Measurements from ENCODE around the gene LDLRAP1.

LDLRAP1 gene

DNA sequence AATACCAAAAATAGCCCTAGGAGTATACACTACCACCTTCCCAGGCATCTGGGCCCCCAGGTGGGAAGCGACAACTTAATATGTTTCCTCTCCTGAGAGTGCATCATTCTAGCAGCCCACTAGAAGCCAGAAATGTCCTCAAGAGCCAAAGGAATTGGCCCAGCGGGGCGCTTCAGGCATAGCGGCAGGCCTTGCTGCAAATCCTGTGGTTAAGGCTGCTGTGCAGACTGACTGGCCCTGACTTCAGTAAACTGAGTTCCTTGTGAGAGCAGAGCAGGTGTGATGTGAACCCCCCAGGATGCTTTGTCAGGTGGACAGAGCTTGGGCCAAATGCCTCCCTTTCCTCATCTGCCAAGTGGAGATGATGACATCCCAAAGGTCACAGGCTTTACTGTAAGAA is 29.7 kb upstream of the LDLRAP1 start:
- H3K36me3 ChIP-seq (ENCODE audit: insufficient read depth, low read length) = no peaks in the 10 kb centered on the region
- H3K4me2 ChIP-seq (ENCODE audit: low read length) = no peak overlapping the region
- no peak overlapping the region for H3K4me3 ChIP-seq (ENCODE audit: low read depth, low read length, poor library complexity, severe bottlenecking)

DNA sequence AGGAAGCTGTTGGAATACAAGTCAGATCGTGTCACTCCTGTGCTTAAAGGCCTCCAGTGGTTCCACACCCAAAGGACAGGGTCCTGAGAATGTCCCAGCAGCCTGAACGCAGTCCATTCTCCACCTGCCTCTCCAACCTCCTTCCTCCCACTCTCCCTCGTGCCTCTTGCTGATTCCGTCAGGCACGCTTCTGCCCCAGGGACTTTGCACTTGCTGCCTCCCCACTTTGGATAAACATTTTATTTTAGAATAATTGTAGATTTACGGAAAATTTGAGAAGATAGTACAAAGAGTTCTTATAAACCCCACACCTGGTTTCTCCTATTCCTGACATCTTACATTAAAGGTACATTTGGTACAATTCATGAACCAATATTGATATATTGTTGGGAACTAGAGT is 28.4 kb upstream of the LDLRAP1 start:
- H3K4me3 ChIP-seq (ENCODE audit: low read depth, low read length, poor library complexity, severe bottlenecking) = no peak overlapping the region
- H3K4me1 ChIP-seq (ENCODE audit: insufficient read depth, low read length, severe bottlenecking) = no peaks in the 10 kb centered on the region
- no peaks in the 10 kb centered on the region for H3K79me2 ChIP-seq (ENCODE audit: insufficient read depth, low read length)
- H3K4me2 ChIP-seq (ENCODE audit: low read length) = no peak overlapping the region
- H2AFZ ChIP-seq (ENCODE audit: low read length) = no peak overlapping the region
- no peak overlapping the region for H3K9ac ChIP-seq (ENCODE audit: low read length)
- TF ChIP-seq, protein P1, sequence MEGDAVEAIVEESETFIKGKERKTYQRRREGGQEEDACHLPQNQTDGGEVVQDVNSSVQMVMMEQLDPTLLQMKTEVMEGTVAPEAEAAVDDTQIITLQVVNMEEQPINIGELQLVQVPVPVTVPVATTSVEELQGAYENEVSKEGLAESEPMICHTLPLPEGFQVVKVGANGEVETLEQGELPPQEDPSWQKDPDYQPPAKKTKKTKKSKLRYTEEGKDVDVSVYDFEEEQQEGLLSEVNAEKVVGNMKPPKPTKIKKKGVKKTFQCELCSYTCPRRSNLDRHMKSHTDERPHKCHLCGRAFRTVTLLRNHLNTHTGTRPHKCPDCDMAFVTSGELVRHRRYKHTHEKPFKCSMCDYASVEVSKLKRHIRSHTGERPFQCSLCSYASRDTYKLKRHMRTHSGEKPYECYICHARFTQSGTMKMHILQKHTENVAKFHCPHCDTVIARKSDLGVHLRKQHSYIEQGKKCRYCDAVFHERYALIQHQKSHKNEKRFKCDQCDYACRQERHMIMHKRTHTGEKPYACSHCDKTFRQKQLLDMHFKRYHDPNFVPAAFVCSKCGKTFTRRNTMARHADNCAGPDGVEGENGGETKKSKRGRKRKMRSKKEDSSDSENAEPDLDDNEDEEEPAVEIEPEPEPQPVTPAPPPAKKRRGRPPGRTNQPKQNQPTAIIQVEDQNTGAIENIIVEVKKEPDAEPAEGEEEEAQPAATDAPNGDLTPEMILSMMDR (IDR thresholded peaks at IDR 0.05; ENCODE audit: low read length) = no peak
- no peak for TF ChIP-seq EZH2 (IDR thresholded peaks at IDR 0.05; ENCODE audit: borderline replicate concordance, low read length)
- no peaks in the 10 kb centered on the region for H4K20me1 ChIP-seq (ENCODE audit: insufficient read depth, low read length)
- H3F3A ChIP-seq (ENCODE audit: insufficient read depth, low read length) = no peaks in the 10 kb centered on the region
- H3K27ac ChIP-seq (ENCODE audit: low read depth, low read length, poor library complexity, severe bottlenecking) = no peak overlapping the region
- no peaks in the 10 kb centered on the region for H3K36me3 ChIP-seq (ENCODE audit: insufficient read depth, low read length)
- no peaks in the 10 kb centered on the region; the same call in 1 of the 2 replicates for H3K27me3 ChIP-seq (ENCODE audit: insufficient read depth, low read length)
- H3K9me3 ChIP-seq (ENCODE audit: low read length) = no peaks in the 10 kb centered on the region
- no peaks in the 10 kb centered on the region for H3K9me2 ChIP-seq (ENCODE audit: low read depth, low read length)

More for the DNA sequence above, 29.7 kb upstream of the LDLRAP1 start:
- Histone ChIP-seq H3K9ac (ENCODE audit: low read length) (no peak overlapping the region), H3K79me2 (ENCODE audit: insufficient read depth, low read length) (no peaks in the 10 kb centered on the region), H3K9me3 (ENCODE audit: low read length) (no peaks in the 10 kb centered on the region), H2AFZ (ENCODE audit: low read length) (no peak overlapping the region), H3F3A (ENCODE audit: insufficient read depth, low read length) (no peaks in the 10 kb centered on the region), H3K9me2 (ENCODE audit: low read depth, low read length) (no peaks in the 10 kb centered on the region), H3K27ac (ENCODE audit: low read depth, low read length, poor library complexity, severe bottlenecking) (no peak overlapping the region), H3K4me1 (ENCODE audit: insufficient read depth, low read length, severe bottlenecking) (no peaks in the 10 kb centered on the region), H4K20me1 (ENCODE audit: insufficient read depth, low read length) (no peaks in the 10 kb centered on the region), H3K27me3 (ENCODE audit: insufficient read depth, low read length) (no peaks in the 10 kb centered on the region; the same call in 1 of the 2 replicates)
- TF ChIP-seq, protein P1 (IDR thresholded peaks at IDR 0.05; ENCODE audit: low read length) = no peak
- TF ChIP-seq EZH2 (IDR thresholded peaks at IDR 0.05; ENCODE audit: borderline replicate concordance, low read length) = no peak

DNA sequence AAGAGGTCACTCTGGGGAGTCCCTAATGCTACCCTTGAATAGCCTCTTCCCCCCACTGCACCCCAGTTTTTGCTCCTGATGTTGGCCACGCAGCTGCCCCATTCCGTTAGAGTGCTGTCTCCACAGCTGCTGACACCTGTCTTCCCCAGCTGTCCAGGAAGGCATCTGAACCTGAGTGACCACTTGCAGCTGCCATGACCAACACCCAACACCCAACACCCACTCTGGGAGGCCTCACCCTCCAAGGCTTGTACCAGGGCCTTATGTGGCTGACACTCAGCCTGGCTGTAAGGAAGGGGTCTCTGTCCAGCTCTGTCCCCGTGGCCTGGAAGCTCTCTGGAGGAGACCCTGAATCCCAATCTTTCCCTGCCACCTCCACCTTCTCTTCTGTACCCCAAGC is 26.7 kb upstream of the LDLRAP1 start:
- no peaks in the 10 kb centered on the region for H3K36me3 ChIP-seq (ENCODE audit: insufficient read depth, low read length)
- TF ChIP-seq, protein P1 (IDR thresholded peaks at IDR 0.05; ENCODE audit: low read length) = no peak
- no peak for TF ChIP-seq EZH2 (IDR thresholded peaks at IDR 0.05; ENCODE audit: borderline replicate concordance, low read length)
- H3K79me2 ChIP-seq (ENCODE audit: insufficient read depth, low read length) = no peaks in the 10 kb centered on the region
- H3K9ac ChIP-seq (ENCODE audit: low read length) = no peak overlapping the region
- H3F3A ChIP-seq (ENCODE audit: insufficient read depth, low read length) = no peaks in the 10 kb centered on the region
- no peak overlapping the region for H2AFZ ChIP-seq (ENCODE audit: low read length)
- no peaks in the 10 kb centered on the region for H3K9me2 ChIP-seq (ENCODE audit: low read depth, low read length)
- H3K27me3 ChIP-seq (ENCODE audit: insufficient read depth, low read length) = no peaks in the 10 kb centered on the region; the same call in 1 of the 2 replicates
- no peaks in the 10 kb centered on the region for H4K20me1 ChIP-seq (ENCODE audit: insufficient read depth, low read length)
- H3K27ac ChIP-seq (ENCODE audit: low read depth, low read length, poor library complexity, severe bottlenecking) = no peak overlapping the region
- no peaks in the 10 kb centered on the region for H3K9me3 ChIP-seq (ENCODE audit: low read length)
- no peak overlapping the region for H3K4me2 ChIP-seq (ENCODE audit: low read length)
- H3K4me1 ChIP-seq (ENCODE audit: insufficient read depth, low read length, severe bottlenecking) = no peaks in the 10 kb centered on the region
- H3K4me3 ChIP-seq (ENCODE audit: low read depth, low read length, poor library complexity, severe bottlenecking) = no peak overlapping the region
